HAP-1 (cell line): ENCODE measurements around the gene RAB19.
"Not testable (repeated sequence)": the region's sequence is repeated elsewhere in the genome, so short reads cannot be mapped to it uniquely, and the experiment has no call there.

Experiments used
- DNase-seq, 2 experiments: peaks; one replicate each; pipeline ENCODE4 v3.0.0-alpha.2; 2016 to 2020; ENCODE audit warnings: low spot score in 2 of 2
- H3K27me3 ChIP-seq: fragments of 250-450 bp; sonication (Bioruptor Pico); 2 replicates; pipeline ENCODE4 v1.5.1; 2020; ENCODE audit warnings: low read depth, mild to moderate bottlenecking, moderate library complexity
- H3K36me3 ChIP-seq: fragments of 250-450 bp; sonication (Bioruptor Pico); replicated peaks from 2 replicates; pipeline ENCODE4 v1.5.1; 2020; ENCODE audit warnings: mild to moderate bottlenecking
- H3K4me1 ChIP-seq: fragments of 250-450 bp; sonication (Bioruptor Pico); 2 replicates; pipeline ENCODE4 v1.5.1; 2020; ENCODE audit warnings: mild to moderate bottlenecking
- H3K4me3 ChIP-seq: fragments of 250-450 bp; sonication (Bioruptor Pico); 2 replicates; pipeline ENCODE4 v1.5.1; 2020; ENCODE audit warnings: mild to moderate bottlenecking, moderate library complexity
- H3K9me3 ChIP-seq: fragments of 250-450 bp; sonication (Bioruptor Pico); 2 replicates; pipeline ENCODE4 v1.5.1; 2020; ENCODE audit warnings: mild to moderate bottlenecking, moderate library complexity
- in situ Hi-C: fragments of 300-500 bp; cut with MboI; formaldehyde crosslinking; loops from 3 replicates; pipeline ENCODE4 v1.14.3; 2020; ENCODE audit warnings: low sequenced_read_pairs, inconsistent platforms, mixed read lengths

RAB19 gene

GRCh38 chr7:140453273-140453672 is 49.4 kb downstream of the RAB19 start:
- Histone ChIP-seq H3K27me3 (no peaks in the 10 kb centered on the region), H3K9me3 (no peaks in the 10 kb centered on the region), H3K4me3 (no peak overlapping the region), H3K4me1 (peaks cover 23% of the 10 kb centered on the region), H3K36me3 (peaks cover 28% of the 10 kb centered on the region)
- in situ Hi-C loops, result no loop called here
- DNase-seq, result no peak

GRCh38 chr7:140453785-140454656 is 50.2 kb downstream of the RAB19 start:
- H3K4me3 ChIP-seq, in situ Hi-C loops, DNase-seq, H3K9me3 ChIP-seq, H3K27me3 ChIP-seq: not testable (repeated sequence)
- Histone ChIP-seq H3K4me1 (peaks cover 29% of the 10 kb centered on the region), H3K36me3 (peaks cover 33% of the 10 kb centered on the region)

- Histone ChIP-seq H3K4me1 (peaks cover 29% of the 10 kb centered on the region), H3K36me3 (peaks cover 39% of the 10 kb centered on the region), H3K27me3 (no peaks in the 10 kb centered on the region), H3K4me3 (no peak overlapping the region), H3K9me3 (no peaks in the 10 kb centered on the region)
- in situ Hi-C loops, result no loop called here
- DNase-seq, result no peak
Observed at GRCh38 chr7:140454657-140455015, 50.8 kb downstream of the RAB19 start.

- H3K9me3 ChIP-seq, result no peaks in the 10 kb centered on the region
- peaks cover 29% of the 10 kb centered on the region for H3K4me1 ChIP-seq
- H3K36me3 ChIP-seq, result peaks cover 43% of the 10 kb centered on the region
- DNase-seq, result peak; percentile 74 to 88
- no peak overlapping the region for H3K4me3 ChIP-seq
- no peaks in the 10 kb centered on the region for H3K27me3 ChIP-seq
- in situ Hi-C loops, result no loop called here
Observed at GRCh38 chr7:140455743-140456142, 51.9 kb downstream of the RAB19 start.

GRCh38 chr7:140456551-140457051 is 52.7 kb downstream of the RAB19 start:
- in situ Hi-C loops, result no loop called here
- no peak for DNase-seq
- no peak overlapping the region for H3K4me3 ChIP-seq
- H3K27me3 ChIP-seq, result no peaks in the 10 kb centered on the region
- peaks cover 47% of the 10 kb centered on the region for H3K36me3 ChIP-seq
- peaks cover 29% of the 10 kb centered on the region for H3K4me1 ChIP-seq
- H3K9me3 ChIP-seq, result no peaks in the 10 kb centered on the region

- Histone ChIP-seq H3K9me3 (no peaks in the 10 kb centered on the region), H3K4me3 (no peak overlapping the region), H3K4me1 (peaks cover 29% of the 10 kb centered on the region), H3K36me3 (peaks cover 53% of the 10 kb centered on the region), H3K27me3 (no peaks in the 10 kb centered on the region)
- in situ Hi-C loops, result no loop called here
- DNase-seq, result peak; percentile 42 to 94
Observed at GRCh38 chr7:140458201-140458600, 54.3 kb downstream of the RAB19 start.

GRCh38 chr7:140458916-140459315 is 55.1 kb downstream of the RAB19 start:
- H3K4me1 ChIP-seq, result peaks cover 29% of the 10 kb centered on the region
- no peak for DNase-seq
- in situ Hi-C loops, result no loop called here
- H3K4me3 ChIP-seq, result no peak overlapping the region
- peaks cover 52% of the 10 kb centered on the region for H3K36me3 ChIP-seq
- no peaks in the 10 kb centered on the region for H3K27me3 ChIP-seq
- H3K9me3 ChIP-seq, result no peaks in the 10 kb centered on the region

- no peak for DNase-seq
- no peaks in the 10 kb centered on the region for H3K27me3 ChIP-seq
- no peak overlapping the region for H3K4me3 ChIP-seq
- no peaks in the 10 kb centered on the region for H3K9me3 ChIP-seq
- H3K36me3 ChIP-seq, result peaks cover 39% of the 10 kb centered on the region
- in situ Hi-C loops, result no loop called here
- H3K4me1 ChIP-seq, result peaks cover 6% of the 10 kb centered on the region
Observed at GRCh38 chr7:140463111-140463510, 59.3 kb downstream of the RAB19 start.

- peak; percentile 56 to 65 for DNase-seq
- Histone ChIP-seq H3K4me1 (peaks cover 24% of the 10 kb centered on the region), H3K27me3 (no peaks in the 10 kb centered on the region), H3K4me3 (no peak overlapping the region), H3K36me3 (peaks cover 6% of the 10 kb centered on the region), H3K9me3 (no peaks in the 10 kb centered on the region)
- in situ Hi-C loops, result no loop called here
Observed at GRCh38 chr7:140475747-140476333, 72.0 kb downstream of the RAB19 start.

GRCh38 chr7:140476698-140477261 is 72.9 kb downstream of the RAB19 start:
- Histone ChIP-seq H3K27me3 (no peaks in the 10 kb centered on the region), H3K4me3 (peak overlapping the region; percentile 88), H3K4me1 (peaks cover 24% of the 10 kb centered on the region), H3K9me3 (no peaks in the 10 kb centered on the region), H3K36me3 (no peaks in the 10 kb centered on the region; the same call in 1 of the 2 replicates)
- DNase-seq, result no peak
- in situ Hi-C loops, result no loop called here
